ENCODE measurements around the gene PSKH1.

Gene PSKH1

GRCh38 chr16:67942510-67943255, 49.6 kb downstream of the PSKH1 start:
- DNase-seq, result no peak

DNA sequence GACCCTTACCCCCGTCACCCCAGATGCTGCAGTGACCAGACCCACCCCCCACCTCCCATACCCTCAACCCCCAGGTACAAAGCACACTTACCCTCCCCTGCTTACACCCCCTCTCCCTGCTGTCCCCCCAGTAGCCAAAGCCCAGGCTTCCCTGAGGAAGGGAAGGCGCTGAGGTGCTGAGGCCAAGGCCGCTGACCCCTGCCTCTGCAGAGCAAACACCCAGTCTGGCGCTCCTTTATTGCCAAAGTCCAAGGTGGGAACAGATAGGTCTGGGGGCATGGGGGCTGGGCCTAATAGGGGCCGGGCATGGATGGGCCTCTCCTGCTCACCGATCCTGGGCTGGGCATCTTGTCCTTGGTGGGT, 50.2 kb downstream of the PSKH1 start:
- DNase-seq, result no peak

DNA sequence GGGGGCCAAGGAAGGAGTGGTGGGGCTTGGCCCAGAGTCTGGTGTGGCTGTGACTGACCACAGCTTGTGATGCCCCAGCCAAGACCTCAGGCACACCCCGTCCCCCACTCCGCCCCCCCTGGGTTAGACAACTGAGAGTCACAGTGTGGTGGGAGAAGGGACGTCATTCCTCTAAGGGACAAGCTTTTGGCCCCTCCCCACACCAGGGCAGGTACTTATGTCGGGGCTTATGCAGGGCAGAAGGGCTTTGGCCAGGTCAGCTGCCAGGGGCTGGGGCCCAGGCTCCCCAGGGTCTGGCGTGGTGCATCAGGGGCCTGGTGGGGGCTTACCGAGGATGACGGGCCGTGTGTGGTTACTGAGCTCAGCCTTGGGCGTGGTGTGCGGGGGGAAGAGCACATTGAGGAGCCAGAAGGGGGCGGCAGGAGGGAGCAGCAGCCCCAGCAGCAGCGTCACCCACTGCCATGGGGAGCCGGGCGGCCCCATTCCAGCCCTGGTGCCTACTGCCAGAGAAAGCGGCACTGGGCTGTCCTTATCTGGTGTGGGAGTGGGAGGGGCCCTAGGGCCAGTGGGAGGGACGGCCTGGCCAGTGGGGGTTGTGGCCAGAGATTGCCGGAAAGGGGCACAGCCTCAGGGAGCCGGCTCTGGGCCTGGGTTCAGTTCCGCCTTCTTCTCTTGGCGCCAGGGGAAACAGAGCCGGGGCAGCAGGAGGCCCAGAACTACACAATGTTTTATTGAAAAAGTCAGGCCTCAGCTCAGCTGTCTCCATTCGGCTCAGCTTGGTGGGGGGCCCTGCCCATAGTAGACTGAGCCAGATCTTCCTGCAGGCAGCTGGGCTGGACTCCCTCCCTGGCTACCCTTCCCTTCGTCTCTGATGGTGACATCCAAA, 50.8 kb downstream of the PSKH1 start, which contains the start of gene LCAT:
LCAT (minus strand) TSS at position 502 of the 886 bp plus-strand sequence; CDS start at position 483, 19 bp downstream.
- no peak for DNase-seq

DNA sequence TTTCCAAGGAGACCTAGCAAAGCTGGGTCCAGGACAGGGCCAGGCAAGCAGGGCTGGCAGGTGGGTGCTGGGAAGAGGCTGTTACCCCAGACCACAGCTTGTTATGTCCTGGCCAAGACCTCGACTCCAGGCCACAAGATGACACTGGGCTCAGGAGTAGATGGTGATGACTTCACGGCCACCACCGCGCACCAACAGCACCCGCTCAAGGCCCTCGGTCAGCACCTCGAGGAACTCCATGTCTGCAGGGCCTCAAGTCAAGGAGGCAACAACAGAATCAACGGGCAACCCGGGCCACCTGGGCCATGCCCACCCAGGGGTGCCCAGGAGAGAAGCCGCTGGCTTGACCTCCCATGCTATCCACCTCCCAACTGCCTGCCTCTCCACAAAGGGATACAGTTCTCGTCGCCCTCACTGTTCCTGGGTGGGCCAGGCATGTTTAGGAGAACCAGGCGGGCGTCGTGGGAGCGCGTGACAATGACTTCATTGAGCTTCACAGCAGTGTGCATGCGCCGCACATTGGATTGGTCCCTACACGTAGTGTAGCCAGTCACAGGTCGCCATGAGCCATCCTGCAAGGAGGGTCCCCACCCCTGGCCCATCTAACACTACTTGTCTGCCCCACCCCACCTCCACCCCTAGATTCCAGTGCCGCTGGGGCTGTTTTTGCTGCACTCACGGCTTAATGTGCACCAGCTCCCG, 51.8 kb downstream of the PSKH1 start:
- DNase-seq, result no peak

GRCh38 chr16:67945392-67945933, 52.4 kb downstream of the PSKH1 start:
- no peak for DNase-seq

DNA sequence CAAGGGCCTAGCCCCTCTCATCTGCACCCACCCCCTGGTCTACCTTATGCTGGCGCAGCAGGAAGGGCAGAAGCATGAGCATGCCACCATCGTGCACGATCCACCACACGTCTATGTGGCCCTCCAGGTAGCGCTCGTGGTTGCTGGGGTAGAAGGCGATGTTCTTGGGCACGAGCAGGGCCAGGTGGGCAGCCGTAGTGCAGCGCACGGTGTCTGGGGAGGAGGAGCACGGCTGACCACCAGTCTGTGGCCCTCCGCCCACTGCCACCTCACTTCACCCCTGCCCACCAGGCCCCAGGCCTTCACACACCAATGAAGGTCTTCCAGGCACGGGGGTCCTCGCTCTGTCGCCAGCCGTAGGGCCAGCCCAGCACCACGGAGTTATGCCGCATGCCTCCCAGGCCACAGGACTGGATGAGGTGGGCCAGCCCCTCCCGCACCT, 53.1 kb downstream of the PSKH1 start:
- DNase-seq, result no peak

- DNase-seq, result no peak
These were observed 54.0 kb downstream of the PSKH1 start for GRCh38 chr16:67946966-67947558.

DNA sequence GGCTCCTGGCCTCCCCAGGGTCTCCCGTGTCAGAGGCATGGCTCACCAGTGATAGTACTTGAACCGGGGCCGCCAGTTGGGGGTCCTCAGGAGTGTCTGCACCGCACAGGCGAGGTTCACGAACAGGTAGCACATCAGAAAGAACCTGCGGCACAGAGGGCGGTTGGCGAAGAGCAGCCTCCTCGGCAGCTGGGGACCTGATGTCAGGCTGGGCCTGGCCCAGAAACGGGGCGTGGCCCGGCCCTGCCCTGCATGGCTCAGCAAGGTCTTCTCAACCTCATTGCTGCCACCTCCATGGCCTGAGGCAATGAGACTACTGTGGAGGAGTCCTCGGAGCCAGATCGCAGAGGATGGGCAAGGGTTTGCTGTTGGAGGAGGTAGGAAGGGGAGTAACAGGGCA, 55.0 kb downstream of the PSKH1 start:
- DNase-seq, result no peak

DNA sequence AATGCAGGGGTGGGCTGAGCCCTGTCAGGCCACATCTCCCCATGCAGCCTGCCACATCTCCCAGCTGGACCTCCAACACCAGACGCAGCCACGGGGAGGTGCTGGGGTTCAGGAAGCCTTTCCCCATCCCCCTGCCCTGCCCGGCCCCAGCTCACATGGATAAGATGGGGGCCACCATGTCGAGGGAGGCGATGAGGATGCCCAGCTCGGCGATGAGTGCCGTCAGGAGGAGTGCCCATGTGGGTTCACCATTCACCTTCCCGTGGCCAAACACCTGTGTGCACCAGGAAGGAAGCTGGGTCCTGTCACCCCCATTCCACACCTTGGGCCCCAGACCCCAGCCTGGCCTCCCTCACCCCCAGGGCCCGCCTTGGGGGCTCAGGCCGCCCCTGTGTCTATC, 56.6 kb downstream of the PSKH1 start:
- DNase-seq, result no peak

- no peak for DNase-seq
These were observed 57.3 kb downstream of the PSKH1 start for GRCh38 chr16:67950335-67950843.

GRCh38 chr16:67951485-67951884, 58.4 kb downstream of the PSKH1 start:
- no peak for DNase-seq

DNA sequence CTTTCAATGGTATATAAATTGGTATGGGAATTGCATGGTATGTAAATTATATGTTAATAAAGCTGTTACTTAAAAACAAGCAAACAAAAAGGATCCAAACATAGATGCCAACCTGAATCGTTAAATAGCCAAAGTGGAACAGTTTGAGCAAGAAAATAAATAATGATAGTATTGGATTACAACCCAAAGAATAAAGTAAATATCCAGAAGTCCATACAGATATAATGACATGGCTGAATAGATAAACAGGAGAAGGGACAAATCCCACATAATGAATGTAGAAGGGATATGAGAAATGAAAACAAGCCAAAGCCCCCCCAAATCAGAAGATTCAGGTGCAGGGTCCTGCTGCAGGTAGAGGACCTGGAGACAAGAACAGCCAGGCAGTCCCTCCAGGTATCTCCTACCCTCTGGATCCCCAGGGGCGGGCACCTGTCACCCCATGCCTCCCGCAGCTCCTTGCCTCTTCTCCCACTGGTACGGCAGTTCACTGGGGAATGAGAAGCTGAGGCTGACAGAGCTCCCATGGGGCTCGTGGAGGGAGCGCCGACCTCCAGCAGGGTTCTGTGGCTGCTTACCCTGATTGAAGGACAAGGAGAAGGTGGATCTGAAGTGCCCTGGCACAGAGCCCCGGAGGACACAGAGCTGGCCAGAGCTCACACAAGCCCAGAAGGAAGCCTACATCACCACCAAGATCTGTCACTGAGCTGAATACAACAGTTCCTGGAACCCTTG, 60.8 kb downstream of the PSKH1 start:
- DNase-seq, result no peak

- no peak for DNase-seq
These were observed 61.6 kb downstream of the PSKH1 start for GRCh38 chr16:67954421-67955196.

- no peak for DNase-seq
These were observed 64.6 kb downstream of the PSKH1 start for GRCh38 chr16:67957622-67958021.

DNA sequence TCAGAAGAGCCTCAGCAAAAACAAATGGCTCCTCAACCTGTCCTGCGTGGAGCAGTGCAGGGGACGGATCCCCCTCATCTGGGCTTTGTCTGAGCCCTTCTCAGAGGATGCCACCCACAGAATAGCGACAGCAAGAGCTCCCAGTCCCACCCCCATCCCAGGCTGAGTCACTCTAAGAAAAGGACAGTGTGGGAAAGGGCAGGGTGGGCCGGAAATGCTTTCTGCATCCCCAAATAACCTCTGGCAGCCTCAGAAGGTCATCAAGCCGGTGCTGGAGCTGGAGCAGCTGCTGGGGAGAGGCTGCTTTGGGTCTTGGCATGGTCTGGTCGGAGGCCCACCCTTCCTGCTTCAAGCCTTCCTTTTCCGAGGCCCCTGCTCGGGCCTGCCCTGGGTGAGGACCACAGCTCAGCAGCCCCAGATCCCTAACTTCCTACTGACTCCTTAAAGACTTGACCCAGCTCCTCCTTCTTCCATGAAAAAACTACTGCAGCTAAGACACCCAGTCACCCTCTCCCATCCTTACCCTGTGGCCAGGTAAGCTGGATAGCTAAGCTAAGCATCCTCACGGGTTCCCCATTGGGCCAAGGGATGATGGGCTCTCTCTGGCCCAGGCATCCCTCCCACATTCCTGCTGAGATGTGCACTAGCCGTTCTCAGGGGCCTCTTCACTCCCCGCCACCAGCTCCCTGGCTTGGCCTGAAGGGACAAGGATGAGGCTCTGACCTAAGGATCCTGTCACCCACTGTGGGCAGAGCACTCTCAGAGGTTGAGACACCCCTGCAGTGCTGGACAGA, 66.7 kb downstream of the PSKH1 start:
- DNase-seq, result no peak

DNA sequence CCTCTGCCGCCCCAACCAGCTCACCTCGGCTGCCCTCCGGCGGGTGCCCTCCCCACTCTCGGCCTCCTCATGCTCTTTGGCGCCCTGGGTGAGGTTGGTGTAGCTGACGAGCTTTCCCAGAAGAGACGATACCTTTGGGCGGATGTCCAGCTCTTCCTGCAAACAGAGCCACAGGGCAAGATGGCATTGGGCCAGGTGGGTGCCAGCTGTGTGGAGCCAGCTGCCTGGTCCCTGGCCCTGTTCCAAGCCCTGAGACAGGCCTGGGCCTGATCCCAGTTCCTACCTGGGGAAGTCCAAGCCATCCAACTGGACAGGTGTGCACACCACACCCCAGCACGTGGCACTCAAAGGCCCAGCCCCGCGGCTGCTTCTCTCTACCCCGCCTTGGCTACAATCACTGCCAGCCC, 68.5 kb downstream of the PSKH1 start:
- no peak for DNase-seq

DNA sequence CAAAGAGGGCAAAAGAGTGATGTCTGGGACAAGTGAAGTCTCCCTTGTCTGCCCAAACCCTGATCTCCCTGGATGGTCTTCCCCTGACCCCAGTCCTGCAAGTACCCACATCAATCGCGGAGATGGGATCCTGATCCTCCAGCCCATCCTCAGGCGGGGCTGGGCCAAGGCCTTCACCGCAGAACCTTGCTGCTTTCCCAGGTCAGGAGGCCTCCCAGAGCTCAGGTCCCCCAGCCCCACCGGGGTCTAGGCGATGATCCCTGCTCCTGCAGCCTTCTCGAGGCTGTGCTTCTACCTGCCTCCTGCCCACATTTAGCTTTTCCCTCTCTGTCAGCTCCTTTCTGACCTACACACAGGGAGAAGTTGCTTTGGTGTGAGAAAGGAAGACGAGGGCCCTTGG, 69.1 kb downstream of the PSKH1 start:
- DNase-seq, result no peak

- DNase-seq, result no peak
These were observed 70.2 kb downstream of the PSKH1 start for GRCh38 chr16:67963292-67963661.

DNA sequence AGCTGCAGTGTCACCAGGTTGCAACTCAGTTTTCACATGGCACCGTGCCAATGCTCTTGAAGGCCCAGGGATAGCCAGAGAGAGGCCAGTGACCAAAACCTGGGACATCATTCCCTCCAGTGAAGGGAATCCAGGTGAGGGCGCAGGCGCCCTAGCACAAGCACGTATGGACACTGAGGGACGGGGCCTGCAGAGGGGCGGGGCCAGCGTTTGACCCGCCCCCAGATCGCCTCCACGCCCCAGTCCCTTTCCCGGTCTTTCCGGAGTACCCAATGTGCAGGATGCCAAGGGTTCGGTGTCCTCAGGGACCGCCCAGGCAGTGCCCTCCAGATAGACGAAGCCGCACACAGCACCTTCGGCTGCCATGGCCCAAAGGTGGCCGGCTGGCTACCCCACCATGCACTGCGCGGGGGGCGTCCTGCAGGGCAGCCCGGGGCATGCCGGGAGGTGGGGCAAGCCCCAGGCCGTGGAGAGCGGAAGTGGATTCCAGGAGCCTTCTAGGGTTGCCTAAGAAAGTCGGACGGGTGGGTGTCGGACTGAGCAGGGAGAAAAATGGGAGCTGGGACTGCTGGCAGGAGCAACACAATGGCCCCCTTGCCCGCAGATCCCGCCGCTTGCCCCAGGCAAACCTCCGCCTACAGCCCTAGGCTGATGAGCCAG, 70.7 kb downstream of the PSKH1 start:
- DNase-seq, result no peak
